HG02571 (cell line): Measurements from ENCODE around the gene KRTAP5-3.

Source experiments
- ATAC-seq: cut with Tn5 transposase; IDR thresholded peaks from one replicate; pipeline ENCODE4 v1.9.1; 2021; ENCODE audit warnings: mild to moderate bottlenecking, moderate library complexity; ENCODE audit not compliant: unreplicated experiment

KRTAP5-3 gene

GRCh38 chr11:1566381-1567051, 41.7 kb downstream of the KRTAP5-3 start:
- no peak for ATAC-seq

GRCh38 chr11:1565904-1566247, 42.4 kb downstream of the KRTAP5-3 start:
- no peak for ATAC-seq

- no peak for ATAC-seq
Observed at GRCh38 chr11:1565173-1565903, 42.9 kb downstream of the KRTAP5-3 start.

DNA sequence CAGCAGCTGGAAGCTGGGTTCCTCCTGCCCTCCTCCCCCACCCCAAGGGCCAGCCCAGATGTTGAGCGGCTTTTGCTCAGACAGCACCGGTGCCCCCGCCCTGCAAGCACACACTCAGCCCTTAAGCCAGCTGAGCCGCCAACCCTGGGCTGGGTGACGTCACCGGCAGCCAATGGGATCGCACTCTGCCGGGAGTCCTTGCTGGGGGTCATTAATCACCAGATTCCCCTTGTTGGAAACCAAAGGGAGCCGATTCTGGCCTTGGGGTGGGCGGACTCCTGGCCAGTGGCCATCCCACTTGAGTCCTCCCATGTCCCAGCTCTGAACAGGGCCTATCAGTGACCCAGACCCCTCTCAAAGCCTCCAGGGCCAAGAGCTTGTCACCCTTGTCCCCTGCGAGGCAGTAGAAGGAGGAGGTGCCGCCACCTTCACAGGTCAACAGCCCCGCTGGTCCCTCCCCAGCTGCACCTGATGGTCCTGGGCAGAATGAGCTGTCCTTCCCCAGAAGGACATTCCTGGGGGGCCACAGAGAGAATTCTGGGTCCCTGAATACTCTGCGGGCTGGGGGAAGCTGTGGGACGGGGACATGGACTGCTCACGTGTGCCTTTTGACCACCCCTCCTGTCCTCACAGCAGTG, 43.6 kb downstream of the KRTAP5-3 start:
- no peak for ATAC-seq

DNA sequence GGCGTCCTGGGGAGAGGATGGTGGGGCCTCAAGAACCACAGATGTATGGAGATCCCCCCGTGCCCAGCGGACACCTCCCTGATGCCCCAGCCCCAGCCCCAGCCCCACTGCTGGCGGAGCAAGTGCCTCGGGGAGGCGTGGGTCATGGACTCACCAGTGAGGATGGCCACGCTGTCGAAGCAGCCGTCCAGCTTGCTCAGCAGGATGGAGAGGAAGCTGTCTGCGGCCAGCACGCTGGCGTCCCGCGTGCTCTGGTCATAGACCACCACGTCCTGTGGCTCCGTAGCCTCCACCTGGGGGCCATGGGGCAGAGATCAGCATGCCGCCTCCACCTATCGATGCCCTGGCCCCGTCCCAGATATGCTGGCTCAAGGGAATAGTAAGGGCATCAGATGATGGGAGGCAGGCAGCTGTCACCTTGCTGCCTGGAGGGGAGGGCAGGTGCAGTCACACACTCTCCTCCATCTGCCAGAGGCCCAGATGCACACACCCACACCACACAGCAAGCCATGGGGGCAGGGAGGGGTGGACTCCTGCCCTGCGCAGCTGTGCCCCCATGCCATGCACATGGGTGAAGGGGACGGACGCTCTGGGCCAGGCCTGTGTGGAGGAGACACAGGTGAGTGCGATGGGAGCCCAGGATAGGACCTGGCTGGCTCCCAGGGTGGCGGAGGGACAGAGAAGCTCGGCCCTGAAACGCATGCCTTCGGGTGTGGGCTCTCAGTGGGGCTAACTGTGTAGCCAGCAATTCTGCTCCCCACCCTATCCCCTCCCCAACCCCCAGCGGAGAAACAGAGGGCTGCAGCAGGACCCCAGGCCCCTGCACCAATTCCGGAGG, 44.3 kb downstream of the KRTAP5-3 start:
- no peak for ATAC-seq

DNA sequence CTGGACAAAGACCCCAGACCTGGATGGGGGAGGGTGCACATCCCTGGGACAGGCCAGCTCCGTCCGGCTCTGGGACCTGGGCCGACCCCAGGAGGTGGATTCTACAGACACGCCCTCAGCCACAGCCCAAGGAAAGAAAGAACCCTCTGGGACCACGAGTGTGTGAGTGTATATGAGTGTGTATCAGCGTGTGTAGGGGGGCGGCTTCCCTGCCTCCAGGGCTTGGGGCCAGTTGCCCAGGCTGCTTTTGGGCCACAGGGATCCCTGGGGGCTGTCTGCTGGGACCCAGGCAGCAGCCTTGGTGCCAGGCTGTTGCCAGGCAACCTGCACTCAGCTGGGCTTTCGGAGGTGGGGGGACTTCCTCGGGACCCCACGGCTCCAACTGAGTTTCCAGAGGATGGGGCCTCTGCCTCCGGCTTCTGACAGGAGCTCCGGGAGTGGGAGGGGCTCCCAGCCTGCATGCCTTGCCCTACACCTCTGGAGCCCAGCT, 45.1 kb downstream of the KRTAP5-3 start:
- ATAC-seq, result no peak

DNA sequence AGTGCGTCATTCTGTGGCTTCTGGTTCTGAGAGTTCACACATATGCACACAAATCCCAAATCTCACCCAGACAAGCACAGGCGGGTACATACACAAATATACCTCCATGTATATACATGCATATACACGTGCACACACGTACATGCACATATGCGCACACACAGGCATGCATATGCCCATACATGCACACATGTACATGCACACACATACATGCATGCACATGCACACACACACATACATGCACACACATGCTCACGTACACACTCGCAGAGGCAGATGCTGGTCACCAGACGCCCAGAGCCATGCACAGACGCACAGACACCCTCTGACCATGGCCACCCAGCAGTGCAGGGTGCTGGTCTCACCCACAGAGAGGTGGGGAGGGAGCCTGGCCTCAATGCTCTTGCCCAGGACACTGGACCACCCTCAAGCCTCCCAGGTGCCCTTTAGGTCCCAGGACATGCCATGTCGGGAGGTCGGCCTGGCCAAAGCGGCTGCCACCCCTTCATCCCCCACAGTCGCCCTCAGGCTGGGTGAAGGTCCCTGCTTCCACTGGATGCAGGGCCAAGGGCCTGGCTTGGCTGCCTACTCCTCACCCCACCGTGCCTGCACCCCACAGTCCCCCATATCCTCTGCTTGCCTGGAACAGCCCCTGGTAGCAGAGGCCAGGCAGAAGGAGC, 45.7 kb downstream of the KRTAP5-3 start:
- ATAC-seq, result no peak

GRCh38 chr11:1561955-1562354, 46.3 kb downstream of the KRTAP5-3 start:
- no peak for ATAC-seq

DNA sequence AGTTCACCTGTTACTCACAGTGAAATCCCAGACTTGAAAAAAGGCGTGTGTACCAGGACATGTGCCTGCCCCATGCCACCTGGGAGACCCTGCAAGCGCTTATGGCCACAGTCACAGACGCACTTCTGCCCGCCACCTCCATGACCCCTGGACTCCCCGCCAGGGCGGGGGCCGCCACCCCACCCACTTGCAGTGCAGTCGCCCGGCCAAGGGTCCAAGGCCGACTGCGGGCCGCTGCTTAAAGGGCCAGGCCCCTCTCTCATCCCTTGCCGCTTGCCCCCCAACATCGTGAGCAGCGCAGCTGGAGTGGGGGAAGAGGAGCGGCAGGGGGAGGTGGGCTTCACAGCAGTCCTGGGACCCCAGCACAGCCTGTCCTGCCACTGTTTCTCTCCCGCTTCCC, 47.0 kb downstream of the KRTAP5-3 start:
- ATAC-seq, result no peak

GRCh38 chr11:1560649-1561251, 47.5 kb downstream of the KRTAP5-3 start:
- ATAC-seq, result no peak

- ATAC-seq, result no peak
Observed at GRCh38 chr11:1560002-1560648, 48.1 kb downstream of the KRTAP5-3 start.

- ATAC-seq, result no peak
Observed at GRCh38 chr11:1559111-1559951, 48.9 kb downstream of the KRTAP5-3 start.

GRCh38 chr11:1558775-1559110, 49.5 kb downstream of the KRTAP5-3 start:
- no peak for ATAC-seq

- ATAC-seq, result no peak
Observed at GRCh38 chr11:1557904-1558774, 50.1 kb downstream of the KRTAP5-3 start.
